Measurements from ENCODE around the gene ATP5F1E.
A peak's percentile ranks its signal among the peaks of the same experiment; 100 is the strongest.

ATP5F1E gene

DNA sequence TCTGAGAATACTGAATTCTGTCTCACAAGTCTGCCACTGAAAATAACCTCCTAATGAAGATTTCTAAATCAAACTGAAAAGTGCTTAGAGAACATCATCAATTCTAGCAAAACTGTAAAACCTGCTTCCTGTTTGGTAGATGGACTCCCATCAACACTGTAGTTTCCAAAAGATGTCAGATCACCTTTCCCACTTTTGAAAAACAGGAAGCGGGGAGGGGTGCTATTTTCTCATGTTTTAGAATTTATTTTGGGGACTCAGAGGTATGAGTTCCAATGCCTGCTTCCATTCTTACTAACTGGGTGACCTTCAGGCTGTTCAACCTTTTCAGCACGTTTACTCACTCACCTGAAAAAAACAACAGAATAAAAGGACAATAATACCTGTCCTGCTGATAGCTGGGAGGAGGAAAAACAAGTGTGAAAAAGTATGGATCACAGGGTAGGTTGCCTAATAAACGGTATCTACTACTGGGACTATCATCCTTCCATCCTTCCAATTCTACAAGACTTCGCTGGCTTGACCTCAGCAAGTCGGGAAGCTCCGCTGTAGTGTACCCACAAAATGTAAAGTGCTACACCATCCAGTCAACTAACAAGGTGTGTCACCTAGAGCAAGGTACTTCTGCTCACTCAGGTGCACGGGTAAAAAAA lies 1.1 kb downstream of the ATP5F1E start:
- Histone ChIP-seq H3K4me3 (ENCODE audit: low read length) (peak overlapping the region; percentile 97), H3K27me3 (replicated peaks; ENCODE audit: control insufficient read depth, insufficient read depth, low read length) (no peaks in the 10 kb centered on the region), H3K36me3 (ENCODE audit: control insufficient read depth, insufficient read depth, low read length, severe bottlenecking) (peaks cover 71% of the 10 kb centered on the region), H3K4me1 (ENCODE audit: control insufficient read depth, insufficient read depth, low read length) (peaks cover 54% of the 10 kb centered on the region), H3K9ac (ENCODE audit: low read length) (peak overlapping the region; percentile 96), H3K9me3 (ENCODE audit: control insufficient read depth, low read length) (no peaks in the 10 kb centered on the region)
- no peak for DNase-seq (ENCODE audit: low read depth)

DNA sequence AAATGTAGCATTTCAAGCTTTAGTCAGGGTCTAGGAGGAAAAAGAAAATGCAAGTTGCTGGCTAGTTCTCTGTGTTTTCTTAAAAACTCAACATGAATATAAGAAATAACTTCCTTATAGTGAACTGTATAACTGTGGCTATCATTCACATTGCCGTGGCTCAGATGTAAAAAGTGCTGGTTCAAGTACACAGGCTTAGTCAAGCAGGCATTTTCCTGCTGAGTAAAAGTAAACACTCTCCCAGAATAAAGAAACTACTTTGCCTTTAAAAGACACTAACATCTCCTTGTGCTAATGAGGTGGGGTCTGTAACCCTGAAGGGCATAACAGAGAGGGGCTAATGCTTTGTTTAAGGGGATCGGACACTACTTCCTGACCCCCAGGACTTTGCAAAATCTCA lies 3.3 kb downstream of the ATP5F1E start:
- no peaks in the 10 kb centered on the region for H3K27me3 ChIP-seq (replicated peaks; ENCODE audit: control insufficient read depth, insufficient read depth, low read length)
- H3K4me1 ChIP-seq (ENCODE audit: control insufficient read depth, insufficient read depth, low read length), result peaks cover 54% of the 10 kb centered on the region
- H3K4me3 ChIP-seq (ENCODE audit: low read length), result peak overlapping the region; percentile 68
- peaks cover 71% of the 10 kb centered on the region for H3K36me3 ChIP-seq (ENCODE audit: control insufficient read depth, insufficient read depth, low read length, severe bottlenecking)
- no peaks in the 10 kb centered on the region for H3K9me3 ChIP-seq (ENCODE audit: control insufficient read depth, low read length)
- H3K9ac ChIP-seq (ENCODE audit: low read length), result peak overlapping the region; percentile 62
- DNase-seq (ENCODE audit: low read depth), result peak; percentile 28

DNA sequence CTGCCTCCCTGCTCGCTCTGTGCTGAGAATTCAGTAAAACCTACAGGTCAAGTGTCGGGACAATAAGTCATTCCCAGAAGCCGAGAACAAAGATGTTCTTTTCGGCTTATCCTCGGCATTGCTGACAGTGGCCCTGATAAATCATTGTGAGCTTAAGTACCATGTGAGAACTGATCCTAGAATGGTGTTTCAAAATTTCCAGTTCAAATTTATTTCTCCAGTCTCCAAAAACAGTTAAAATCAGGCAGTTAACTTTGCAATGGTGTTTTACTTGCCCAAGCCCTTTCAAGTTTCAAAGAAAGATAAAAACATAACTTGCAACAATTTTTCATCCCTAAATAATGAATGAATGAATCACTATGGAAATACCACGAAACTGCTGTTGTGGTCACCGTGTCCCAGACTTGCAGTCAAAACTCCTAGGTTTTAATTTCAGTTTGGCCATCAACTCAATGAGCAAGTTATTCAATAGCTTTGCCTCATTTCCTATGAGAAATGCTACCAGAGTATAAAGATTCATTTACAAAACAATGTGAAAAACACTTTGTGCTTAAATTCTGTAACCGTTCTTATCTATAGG lies 4.3 kb downstream of the ATP5F1E start:
- Histone ChIP-seq H3K27me3 (replicated peaks; ENCODE audit: control insufficient read depth, insufficient read depth, low read length) (no peaks in the 10 kb centered on the region), H3K9me3 (ENCODE audit: control insufficient read depth, low read length) (no peaks in the 10 kb centered on the region), H3K36me3 (ENCODE audit: control insufficient read depth, insufficient read depth, low read length, severe bottlenecking) (peaks cover 77% of the 10 kb centered on the region), H3K4me3 (ENCODE audit: low read length) (peak overlapping the region; percentile 68), H3K9ac (ENCODE audit: low read length) (peak overlapping the region; percentile 62), H3K4me1 (ENCODE audit: control insufficient read depth, insufficient read depth, low read length) (peaks cover 47% of the 10 kb centered on the region)
- DNase-seq (ENCODE audit: low read depth), result peak; percentile 55

DNA sequence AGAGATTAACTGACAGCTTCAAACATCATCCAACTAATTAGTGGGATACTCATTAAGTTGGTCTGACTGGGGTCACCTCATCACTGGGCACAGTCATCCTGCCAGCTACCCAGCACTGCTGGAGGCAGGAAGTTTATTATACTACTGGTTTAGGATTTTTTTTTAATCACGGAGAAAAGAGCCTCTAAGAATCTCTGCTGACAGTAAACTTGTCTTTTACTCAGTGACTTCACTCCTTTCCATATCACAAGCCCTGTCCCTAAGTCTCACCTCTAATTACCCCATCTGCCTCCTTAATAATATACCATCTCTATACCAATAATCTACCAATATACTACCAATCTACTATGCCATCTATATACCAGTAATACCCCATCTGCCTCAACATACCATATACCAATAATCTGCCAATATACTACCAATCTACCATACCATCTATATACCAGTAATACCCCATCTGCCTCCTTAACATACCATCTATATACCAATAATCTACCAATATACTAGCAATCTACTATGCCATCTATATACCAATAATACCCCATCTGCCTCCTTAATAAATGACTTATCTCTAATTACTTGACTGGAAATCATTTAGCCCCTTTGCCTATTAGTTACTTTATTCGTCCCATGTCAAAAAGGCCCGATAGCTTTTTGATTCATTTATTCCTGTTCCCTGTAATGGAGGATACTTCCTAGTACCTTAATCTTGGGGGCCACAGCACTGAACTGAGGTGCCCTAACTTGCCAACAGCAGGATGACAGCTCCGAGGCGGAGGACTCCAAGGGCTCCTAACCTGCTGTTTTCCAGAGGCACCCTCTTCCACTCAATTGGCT lies 5.0 kb downstream of the ATP5F1E start:
- H3K27me3 ChIP-seq (replicated peaks; ENCODE audit: control insufficient read depth, insufficient read depth, low read length), result no peaks in the 10 kb centered on the region
- H3K9ac ChIP-seq (ENCODE audit: low read length), result no peak overlapping the region
- H3K9me3 ChIP-seq (ENCODE audit: control insufficient read depth, low read length), result no peaks in the 10 kb centered on the region
- peaks cover 84% of the 10 kb centered on the region for H3K36me3 ChIP-seq (ENCODE audit: control insufficient read depth, insufficient read depth, low read length, severe bottlenecking)
- H3K4me1 ChIP-seq (ENCODE audit: control insufficient read depth, insufficient read depth, low read length), result peaks cover 45% of the 10 kb centered on the region
- DNase-seq (ENCODE audit: low read depth), result no peak
- H3K4me3 ChIP-seq (ENCODE audit: low read length), result peak overlapping the region; percentile 68

DNA sequence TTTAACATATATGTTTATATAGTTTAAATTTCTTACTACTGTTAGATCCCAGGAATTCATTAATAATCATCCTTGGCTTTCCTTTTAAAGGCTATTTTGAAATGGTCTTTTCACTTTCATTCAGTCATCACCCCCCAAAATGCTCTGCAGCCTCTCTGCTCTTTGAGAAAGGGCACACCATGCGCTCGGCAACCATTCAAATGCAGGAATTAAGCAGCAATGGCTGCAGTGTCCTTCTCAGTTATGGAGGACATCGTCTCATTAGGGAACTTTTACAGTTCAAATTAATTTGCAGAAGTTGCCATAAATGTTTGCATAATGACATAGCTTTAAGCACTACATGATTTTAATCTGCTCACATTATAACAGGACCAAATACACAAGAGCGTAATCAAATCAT lies 6.6 kb downstream of the ATP5F1E start:
- no peak for DNase-seq (ENCODE audit: low read depth)
- Histone ChIP-seq H3K36me3 (ENCODE audit: control insufficient read depth, insufficient read depth, low read length, severe bottlenecking) (peaks cover 84% of the 10 kb centered on the region), H3K9me3 (ENCODE audit: control insufficient read depth, low read length) (no peaks in the 10 kb centered on the region), H3K4me3 (ENCODE audit: low read length) (no peak overlapping the region), H3K27me3 (replicated peaks; ENCODE audit: control insufficient read depth, insufficient read depth, low read length) (no peaks in the 10 kb centered on the region), H3K4me1 (ENCODE audit: control insufficient read depth, insufficient read depth, low read length) (peaks cover 42% of the 10 kb centered on the region), H3K9ac (ENCODE audit: low read length) (no peak overlapping the region)

DNA sequence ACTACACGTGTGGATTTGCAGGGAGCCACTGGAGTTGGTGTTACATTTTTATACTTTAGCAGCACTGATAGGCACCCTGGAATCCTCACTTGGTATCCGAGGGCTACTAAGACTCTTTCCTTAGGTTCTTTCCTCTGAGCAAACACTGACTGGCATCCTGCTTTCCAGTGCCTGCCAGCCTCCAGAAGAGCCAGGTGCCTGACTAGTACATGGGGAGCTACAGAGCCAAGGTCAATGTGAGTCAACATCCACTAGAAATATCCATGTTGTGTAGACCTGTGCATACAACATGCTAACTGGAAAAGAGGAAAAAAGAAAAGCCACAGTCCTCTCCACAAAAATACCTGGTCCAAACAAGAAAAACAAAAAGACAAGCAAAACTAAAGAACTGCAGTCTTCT lies 7.0 kb downstream of the ATP5F1E start:
- no peaks in the 10 kb centered on the region for H3K9me3 ChIP-seq (ENCODE audit: control insufficient read depth, low read length)
- peaks cover 80% of the 10 kb centered on the region for H3K36me3 ChIP-seq (ENCODE audit: control insufficient read depth, insufficient read depth, low read length, severe bottlenecking)
- H3K9ac ChIP-seq (ENCODE audit: low read length), result no peak overlapping the region
- DNase-seq (ENCODE audit: low read depth), result no peak
- H3K4me3 ChIP-seq (ENCODE audit: low read length), result no peak overlapping the region
- no peaks in the 10 kb centered on the region for H3K27me3 ChIP-seq (replicated peaks; ENCODE audit: control insufficient read depth, insufficient read depth, low read length)
- H3K4me1 ChIP-seq (ENCODE audit: control insufficient read depth, insufficient read depth, low read length), result peaks cover 37% of the 10 kb centered on the region

DNA sequence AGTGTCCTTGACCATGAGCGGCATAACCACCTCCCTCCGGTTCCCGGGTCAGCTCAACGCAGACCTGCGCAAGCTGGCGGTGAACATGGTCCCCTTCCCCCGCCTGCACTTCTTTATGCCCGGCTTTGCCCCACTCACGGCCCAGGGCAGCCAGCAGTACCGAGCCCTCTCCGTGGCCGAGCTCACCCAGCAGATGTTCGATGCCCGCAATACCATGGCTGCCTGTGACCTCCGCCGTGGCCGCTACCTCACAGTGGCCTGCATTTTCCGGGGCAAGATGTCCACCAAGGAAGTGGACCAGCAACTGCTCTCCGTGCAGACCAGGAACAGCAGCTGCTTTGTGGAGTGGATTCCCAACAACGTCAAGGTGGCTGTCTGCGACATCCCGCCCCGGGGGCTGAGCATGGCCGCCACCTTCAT lies 8.0 kb downstream of the ATP5F1E start:
- no peak overlapping the region for H3K9ac ChIP-seq (ENCODE audit: low read length)
- H3K36me3 ChIP-seq (ENCODE audit: control insufficient read depth, insufficient read depth, low read length, severe bottlenecking), result peaks cover 71% of the 10 kb centered on the region
- H3K4me3 ChIP-seq (ENCODE audit: low read length), result no peak overlapping the region
- DNase-seq (ENCODE audit: low read depth), result no peak
- H3K4me1 ChIP-seq (ENCODE audit: control insufficient read depth, insufficient read depth, low read length), result peaks cover 28% of the 10 kb centered on the region
- H3K27me3 ChIP-seq (replicated peaks; ENCODE audit: control insufficient read depth, insufficient read depth, low read length), result no peaks in the 10 kb centered on the region
- H3K9me3 ChIP-seq (ENCODE audit: control insufficient read depth, low read length), result no peaks in the 10 kb centered on the region

DNA sequence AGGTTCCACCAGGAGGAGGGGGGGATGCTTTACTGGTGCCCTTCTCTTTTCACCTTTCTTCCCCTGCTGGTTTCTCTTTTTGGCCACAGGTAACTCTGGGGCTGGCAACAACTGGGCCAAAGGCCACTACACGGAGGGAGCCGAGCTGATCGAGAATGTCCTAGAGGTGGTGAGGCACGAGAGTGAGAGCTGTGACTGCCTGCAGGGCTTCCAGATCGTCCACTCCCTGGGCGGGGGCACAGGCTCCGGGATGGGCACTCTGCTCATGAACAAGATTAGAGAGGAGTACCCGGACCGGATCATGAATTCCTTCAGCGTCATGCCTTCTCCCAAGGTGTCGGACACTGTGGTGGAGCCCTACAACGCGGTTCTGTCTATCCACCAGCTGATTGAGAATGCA lies 8.5 kb downstream of the ATP5F1E start:
- Histone ChIP-seq H3K36me3 (ENCODE audit: control insufficient read depth, insufficient read depth, low read length, severe bottlenecking) (peaks cover 65% of the 10 kb centered on the region), H3K9me3 (ENCODE audit: control insufficient read depth, low read length) (no peaks in the 10 kb centered on the region), H3K4me3 (ENCODE audit: low read length) (no peak overlapping the region), H3K4me1 (ENCODE audit: control insufficient read depth, insufficient read depth, low read length) (peaks cover 23% of the 10 kb centered on the region), H3K9ac (ENCODE audit: low read length) (no peak overlapping the region), H3K27me3 (replicated peaks; ENCODE audit: control insufficient read depth, insufficient read depth, low read length) (no peaks in the 10 kb centered on the region)
- DNase-seq (ENCODE audit: low read depth), result no peak

DNA sequence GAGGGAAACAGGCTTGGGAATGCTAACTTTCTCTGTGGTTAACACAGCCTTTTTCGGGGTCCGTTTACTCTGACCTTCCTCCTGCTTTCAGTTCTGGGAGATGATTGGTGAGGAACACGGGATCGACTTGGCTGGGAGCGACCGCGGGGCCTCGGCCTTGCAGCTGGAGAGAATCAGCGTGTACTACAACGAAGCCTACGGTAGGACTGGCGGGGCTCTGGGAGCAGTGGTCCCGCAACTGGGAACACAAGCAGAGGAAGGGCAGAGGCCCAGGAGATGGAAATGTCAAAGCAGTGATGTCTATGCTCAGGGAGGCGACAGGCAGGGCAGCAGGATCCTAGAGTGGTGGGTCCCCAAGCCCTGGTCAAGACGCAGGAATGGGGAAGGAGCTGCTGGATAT lies 9.4 kb downstream of the ATP5F1E start:
- no peak overlapping the region for H3K9ac ChIP-seq (ENCODE audit: low read length)
- H3K4me1 ChIP-seq (ENCODE audit: control insufficient read depth, insufficient read depth, low read length), result peaks cover 14% of the 10 kb centered on the region
- no peaks in the 10 kb centered on the region for H3K27me3 ChIP-seq (replicated peaks; ENCODE audit: control insufficient read depth, insufficient read depth, low read length)
- peaks cover 58% of the 10 kb centered on the region for H3K36me3 ChIP-seq (ENCODE audit: control insufficient read depth, insufficient read depth, low read length, severe bottlenecking)
- H3K4me3 ChIP-seq (ENCODE audit: low read length), result no peak overlapping the region
- no peaks in the 10 kb centered on the region for H3K9me3 ChIP-seq (ENCODE audit: control insufficient read depth, low read length)
- no peak for DNase-seq (ENCODE audit: low read depth)

DNA sequence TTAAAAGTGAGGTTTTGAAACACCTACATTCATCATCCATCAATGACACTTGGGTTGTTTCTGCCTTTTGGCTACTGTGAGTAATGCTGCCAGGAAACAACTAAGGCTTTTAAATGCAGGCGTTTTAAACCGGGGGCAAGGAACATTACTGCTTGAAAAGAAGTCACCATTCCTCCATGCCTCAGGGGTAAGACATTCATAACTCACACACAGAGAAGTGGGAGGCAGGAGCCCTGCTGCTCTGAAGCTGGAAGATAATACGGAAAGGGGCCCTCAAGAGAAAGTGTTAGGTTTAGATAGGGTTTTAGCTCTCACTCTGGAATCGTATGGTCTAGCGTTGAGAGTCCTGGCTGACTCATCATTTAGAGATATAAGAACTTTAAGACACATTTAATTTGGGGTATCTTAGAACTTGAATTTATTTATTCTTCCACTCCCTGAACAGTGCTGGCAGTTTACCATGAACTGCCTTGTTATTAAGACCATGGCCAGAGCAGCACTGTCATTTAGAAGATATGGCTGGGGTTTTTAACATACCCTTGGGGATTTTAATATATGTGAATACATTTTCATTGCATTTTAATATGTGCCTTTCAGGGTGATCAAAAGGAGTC lies 11.1 kb downstream of the ATP5F1E start:
- peaks cover 9% of the 10 kb centered on the region for H3K4me1 ChIP-seq (ENCODE audit: control insufficient read depth, insufficient read depth, low read length)
- H3K9me3 ChIP-seq (ENCODE audit: control insufficient read depth, low read length), result no peaks in the 10 kb centered on the region
- H3K27me3 ChIP-seq (replicated peaks; ENCODE audit: control insufficient read depth, insufficient read depth, low read length), result no peaks in the 10 kb centered on the region
- no peak overlapping the region for H3K9ac ChIP-seq (ENCODE audit: low read length)
- peaks cover 41% of the 10 kb centered on the region for H3K36me3 ChIP-seq (ENCODE audit: control insufficient read depth, insufficient read depth, low read length, severe bottlenecking)
- DNase-seq (ENCODE audit: low read depth), result peak; percentile 39
- no peak overlapping the region for H3K4me3 ChIP-seq (ENCODE audit: low read length)

DNA sequence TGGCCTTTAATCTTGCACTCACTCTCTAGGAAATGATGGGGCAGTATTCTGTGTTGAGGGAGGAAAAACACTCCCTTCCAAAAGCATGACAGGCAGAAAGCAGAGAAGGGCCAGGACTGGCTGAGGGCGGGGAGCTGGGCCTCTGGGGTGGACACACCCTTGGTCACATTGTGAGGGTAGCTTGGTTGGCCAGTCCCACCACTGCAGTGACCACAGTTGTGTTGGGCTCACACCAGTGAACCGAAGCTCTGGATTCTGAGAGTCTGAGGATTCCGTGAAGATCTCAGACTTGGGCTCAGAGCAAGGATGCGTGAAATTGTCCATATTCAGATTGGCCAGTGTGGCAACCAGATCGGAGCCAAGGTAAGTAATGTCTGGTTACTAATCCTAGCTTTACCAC lies 12.9 kb downstream of the ATP5F1E start, which contains the start of gene TUBB1:
Gene TUBB1 (plus strand): TSS at position 213 of the 400 bp plus-strand sequence. CDS start 94 bp downstream, at position 307.
- no peak within 1 kb of the TSS for H3K9ac ChIP-seq (ENCODE audit: low read length)
- H3K27me3 ChIP-seq (replicated peaks; ENCODE audit: control insufficient read depth, insufficient read depth, low read length), result no peaks in the 10 kb centered on the region
- no peaks in the 10 kb centered on the region for H3K9me3 ChIP-seq (ENCODE audit: control insufficient read depth, low read length)
- H3K4me3 ChIP-seq (ENCODE audit: low read length), result no peak within 1 kb of the TSS
- DNase-seq (ENCODE audit: low read depth), result no peak
- peaks cover 23% of the 10 kb centered on the region for H3K36me3 ChIP-seq (ENCODE audit: control insufficient read depth, insufficient read depth, low read length, severe bottlenecking)
- peaks cover 9% of the 10 kb centered on the region for H3K4me1 ChIP-seq (ENCODE audit: control insufficient read depth, insufficient read depth, low read length)

Data from adipocyte (in vitro differentiated cells).